GM19328 (cell line): ENCODE results near the gene OTULINL.
A peak's percentile ranks its signal among the peaks of the same experiment; 100 is the strongest.

ENCODE experiments used
- ATAC-seq: cut with Tn5 transposase; IDR thresholded peaks from one replicate; pipeline ENCODE4 v1.9.1; 2021; ENCODE audit warnings: mild to moderate bottlenecking, moderate library complexity; ENCODE audit not compliant: unreplicated experiment

OTULINL gene

GRCh38 chr5:14576206-14576605 is 5.4 kb upstream of the OTULINL start:
- no peak for ATAC-seq

- no peak for ATAC-seq
These were observed 4.4 kb upstream of the OTULINL start for GRCh38 chr5:14577079-14577725.

- ATAC-seq, result no peak
These were observed 3.6 kb upstream of the OTULINL start for GRCh38 chr5:14577971-14578370.

- ATAC-seq, result no peak
These were observed 2.3 kb upstream of the OTULINL start for GRCh38 chr5:14579246-14579645.

- ATAC-seq, result no peak
These were observed 1.7 kb upstream of the OTULINL start for GRCh38 chr5:14579731-14580397.

- no peak for ATAC-seq
These were observed 1.1 kb upstream of the OTULINL start for GRCh38 chr5:14580398-14581034.

- peak; percentile 60 for ATAC-seq
These were observed 552 bp downstream of the OTULINL start for GRCh38 chr5:14581891-14582796.

GRCh38 chr5:14582797-14583137 is 1.2 kb downstream of the OTULINL start:
- no peak for ATAC-seq

GRCh38 chr5:14584848-14585247 is 3.3 kb downstream of the OTULINL start:
- ATAC-seq, result no peak

- ATAC-seq, result no peak
These were observed 5.6 kb downstream of the OTULINL start for GRCh38 chr5:14587150-14587549.

GRCh38 chr5:14588145-14588544 is 6.6 kb downstream of the OTULINL start:
- peak; percentile 44 for ATAC-seq

- ATAC-seq, result no peak
These were observed 7.4 kb downstream of the OTULINL start for GRCh38 chr5:14588758-14589543.

GRCh38 chr5:14590949-14591348 is 9.4 kb downstream of the OTULINL start:
- no peak for ATAC-seq

- no peak for ATAC-seq
These were observed 10.0 kb downstream of the OTULINL start for GRCh38 chr5:14591548-14591947.

- ATAC-seq, result no peak
These were observed 11.9 kb downstream of the OTULINL start for GRCh38 chr5:14593326-14594021.

GRCh38 chr5:14594378-14595074 is 12.9 kb downstream of the OTULINL start:
- ATAC-seq, result no peak

GRCh38 chr5:14595189-14595588 is 13.6 kb downstream of the OTULINL start:
- peak; percentile 85 for ATAC-seq

- no peak for ATAC-seq
These were observed 14.3 kb downstream of the OTULINL start for GRCh38 chr5:14595891-14596290.

GRCh38 chr5:14597080-14597479 is 15.5 kb downstream of the OTULINL start:
- no peak for ATAC-seq
